ENCODE measurements around the gene CATSPER2. TPM values are rescaled to one million over a fixed set of nuclear protein-coding genes. Genes with fewer than 3 reads are reported as not detected.
"Not testable (repeated sequence)": the region's sequence is repeated elsewhere in the genome, so short reads cannot be mapped to it uniquely, and the experiment has no call there.

CATSPER2 gene
- polyA plus RNA-seq, 1 experiment: 0.87 TPM

DNA sequence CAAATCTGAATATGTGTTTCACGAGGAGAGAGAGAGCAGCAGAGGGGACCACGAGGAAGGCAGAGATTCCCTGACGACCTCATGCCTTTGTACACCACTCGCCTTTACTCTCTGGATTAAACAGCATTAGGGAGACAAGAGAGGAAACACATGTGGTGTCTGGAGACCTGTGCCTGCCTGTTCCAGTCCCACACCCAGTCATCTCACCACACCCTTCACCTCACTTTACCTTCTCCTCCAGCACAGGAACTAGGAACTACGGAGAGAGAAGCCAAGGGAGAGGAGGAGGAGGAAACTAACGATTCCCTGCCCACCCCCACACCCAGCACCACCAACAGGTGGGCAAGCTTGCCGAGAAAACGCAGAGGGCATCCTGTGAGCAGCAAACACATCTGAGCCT is 55.8 kb downstream of the CATSPER2 start:
- DNase-seq (ENCODE audit: low read depth, low spot score); POLR2A ChIA-PET; CTCF ChIA-PET: not testable (repeated sequence)

DNA sequence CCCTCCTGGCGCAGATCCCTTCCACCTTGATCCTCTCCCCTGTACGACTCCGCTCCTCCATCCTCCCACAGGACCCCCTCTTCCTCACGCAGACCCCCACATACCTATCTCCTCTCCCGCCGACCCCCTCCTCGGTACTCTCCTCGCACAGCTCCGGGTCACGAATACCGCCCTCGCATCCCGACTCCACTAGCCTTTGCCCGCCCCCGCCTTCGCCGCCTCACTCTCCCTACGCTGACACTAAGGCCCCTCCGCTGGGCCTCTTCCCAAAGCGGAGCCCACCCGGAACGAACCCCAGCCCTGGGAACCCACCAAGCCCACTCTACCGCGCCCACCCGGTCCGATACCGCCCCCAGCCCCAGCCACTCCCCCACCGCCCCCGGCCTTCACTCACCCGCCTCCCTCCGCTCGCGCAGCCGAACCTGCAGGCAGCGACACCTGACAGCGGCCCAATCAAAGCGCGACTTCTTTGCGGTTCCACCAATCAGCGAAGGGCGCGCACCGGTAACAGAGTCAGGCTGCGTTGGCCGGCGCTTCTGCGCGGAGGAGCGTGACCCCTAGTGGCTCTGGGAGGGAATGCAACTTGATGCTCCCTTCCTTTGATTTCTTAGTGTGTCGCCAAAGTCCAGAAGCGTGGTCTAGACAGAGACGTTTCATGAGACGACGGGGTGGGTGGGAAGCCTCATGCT is 58.7 kb downstream of the CATSPER2 start, which contains the start of gene PPIP5K1:
Gene PPIP5K1 (minus strand): TSS at position 431 of the 689 bp plus-strand sequence. CDS start 5,704 bp downstream, outside the sequence.
- DNase-seq (ENCODE audit: low read depth, low spot score); CTCF ChIA-PET; H3K27me3 ChIP-seq (ENCODE audit: control insufficient read depth, insufficient read depth, low read length); H3K27ac ChIP-seq (ENCODE audit: low read depth, low read length); H3K9me3 ChIP-seq (ENCODE audit: control insufficient read depth, insufficient read depth, low read length); POLR2A ChIA-PET; H3K4me3 ChIP-seq (ENCODE audit: low read depth, low read length): not testable (repeated sequence)

More for the DNA sequence above, 55.8 kb downstream of the CATSPER2 start:
- not testable (repeated sequence) for H3K9me3 ChIP-seq (ENCODE audit: control insufficient read depth, insufficient read depth, low read length); H3K27me3 ChIP-seq (ENCODE audit: control insufficient read depth, insufficient read depth, low read length); H3K27ac ChIP-seq (ENCODE audit: low read depth, low read length); H3K4me3 ChIP-seq (ENCODE audit: low read depth, low read length)

Small RNAs within 50 kb of the gene (small RNA-seq; reads per million reads assigned to genes)
- not detected for gene PDIA3P2 (ENCODE audit: insufficient read length, low read depth)
- gene RNU6-554P (ENCODE audit: insufficient read length, low read depth): not detected
- not detected for gene RNU6-610P (ENCODE audit: insufficient read length, low read depth)

Other genes with a start within 250 kb of the CATSPER2 start
- 76.6 and 85.6 TPM in 2 replicates for gene TP53BP1, start 155.7 kb downstream of the CATSPER2 start, polyA plus RNA-seq (2011; rRNA removed)
- gene MAP1A, start 131.2 kb downstream of the CATSPER2 start, polyA plus RNA-seq (2011; rRNA removed): 48.5 and 52.9 TPM in 2 replicates
- 19.3 and 20.6 TPM in 2 replicates for gene PPIP5K1, start 58.6 kb downstream of the CATSPER2 start, polyA plus RNA-seq (2011; rRNA removed)
- gene CKMT1B, start 54.8 kb downstream of the CATSPER2 start, polyA plus RNA-seq (2011; rRNA removed): 0.11 TPM in 1 of 2 replicates, not detected in the other
- gene STRC, start 30.0 kb downstream of the CATSPER2 start, polyA plus RNA-seq (2011; rRNA removed): not detected in 2 replicates
- not detected in 2 replicates for gene CKMT1A, start 45.0 kb upstream of the CATSPER2 start, polyA plus RNA-seq (2011; rRNA removed)
- 308 and 326 TPM in 2 replicates for gene PDIA3, start 97.6 kb upstream of the CATSPER2 start, polyA plus RNA-seq (2011; rRNA removed)
- 2.3 and 2.4 TPM in 2 replicates for gene ELL3, start 128.1 kb upstream of the CATSPER2 start, polyA plus RNA-seq (2011; rRNA removed)
- 608 and 874 TPM in 2 replicates for gene SERF2, start 143.5 kb upstream of the CATSPER2 start, polyA plus RNA-seq (2011; rRNA removed)
- 0.05 TPM in 1 of 2 replicates, not detected in the other for gene SERINC4, start 151.4 kb upstream of the CATSPER2 start, polyA plus RNA-seq (2011; rRNA removed)
- gene HYPK, start 151.8 kb upstream of the CATSPER2 start, polyA plus RNA-seq (2011; rRNA removed): 6.4 and 10.7 TPM in 2 replicates
- 46.5 and 61.9 TPM in 2 replicates for gene MFAP1, start 175.8 kb upstream of the CATSPER2 start, polyA plus RNA-seq (2011; rRNA removed)
- 4.6 and 6.7 TPM in 2 replicates for gene WDR76, start 178.2 kb upstream of the CATSPER2 start, polyA plus RNA-seq (2011; rRNA removed)